ENCODE results near the gene LUC7L3.
A peak's percentile ranks its signal among the peaks of the same experiment; 100 is the strongest.

GRCh38 chr17:50719144-50719923, at the start of gene LUC7L3:
- TF ChIP-seq POLR2A (IDR thresholded peaks at IDR 0.05) (peak; percentile 63 to 89), CTCF (IDR thresholded peaks at IDR 0.05) (peak in 1 of 5 experiments; percentile 56)
